GM18498 (cell line): Measurements from ENCODE around the gene GSPT1.
"Not testable (repeated sequence)": the region's sequence is repeated elsewhere in the genome, so short reads cannot be mapped to it uniquely, and the experiment has no call there.

Experiments used
- ATAC-seq: cut with Tn5 transposase; IDR thresholded peaks from one replicate; pipeline ENCODE4 v1.9.1; 2021; ENCODE audit warnings: mild to moderate bottlenecking, moderate library complexity; ENCODE audit not compliant: unreplicated experiment

GSPT1 gene

DNA sequence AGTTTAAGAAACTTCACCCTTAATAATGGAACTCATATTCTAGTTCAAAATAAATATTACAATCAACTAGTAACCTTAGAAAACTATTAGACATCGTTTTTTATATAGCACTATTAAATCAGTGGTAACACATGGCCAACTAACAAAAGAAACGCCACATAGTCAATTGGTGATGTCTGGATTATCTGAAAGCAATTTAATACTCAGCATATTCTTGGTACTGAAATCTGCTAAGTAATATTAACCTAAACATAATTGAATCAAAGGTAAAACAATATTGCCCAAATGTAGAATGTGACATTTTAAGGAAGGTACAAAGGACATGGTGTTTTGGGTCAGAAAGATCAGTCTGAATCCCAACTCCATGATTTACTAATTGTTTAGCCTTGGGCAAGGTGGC lies 53.3 kb downstream of the GSPT1 start:
- no peak for ATAC-seq

DNA sequence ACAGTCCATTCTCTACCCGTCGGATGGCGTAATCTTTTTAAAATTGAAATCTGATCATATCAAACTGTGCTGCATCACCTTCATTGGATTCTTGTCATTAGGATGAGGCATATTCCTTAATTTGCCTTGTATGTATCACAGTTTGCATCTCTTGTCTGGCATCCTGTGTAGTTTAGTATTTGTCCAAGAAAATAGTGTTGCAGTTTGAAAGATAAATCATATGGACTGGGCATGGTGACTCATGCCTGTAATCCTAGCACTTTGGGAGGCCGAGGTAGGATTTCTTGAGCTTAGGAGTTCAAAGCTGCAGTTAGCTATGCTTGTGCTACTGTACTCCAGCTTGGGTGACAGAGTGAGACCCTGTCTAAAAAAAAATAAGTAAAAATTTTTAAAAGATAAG lies 58.6 kb downstream of the GSPT1 start:
- no peak for ATAC-seq

DNA sequence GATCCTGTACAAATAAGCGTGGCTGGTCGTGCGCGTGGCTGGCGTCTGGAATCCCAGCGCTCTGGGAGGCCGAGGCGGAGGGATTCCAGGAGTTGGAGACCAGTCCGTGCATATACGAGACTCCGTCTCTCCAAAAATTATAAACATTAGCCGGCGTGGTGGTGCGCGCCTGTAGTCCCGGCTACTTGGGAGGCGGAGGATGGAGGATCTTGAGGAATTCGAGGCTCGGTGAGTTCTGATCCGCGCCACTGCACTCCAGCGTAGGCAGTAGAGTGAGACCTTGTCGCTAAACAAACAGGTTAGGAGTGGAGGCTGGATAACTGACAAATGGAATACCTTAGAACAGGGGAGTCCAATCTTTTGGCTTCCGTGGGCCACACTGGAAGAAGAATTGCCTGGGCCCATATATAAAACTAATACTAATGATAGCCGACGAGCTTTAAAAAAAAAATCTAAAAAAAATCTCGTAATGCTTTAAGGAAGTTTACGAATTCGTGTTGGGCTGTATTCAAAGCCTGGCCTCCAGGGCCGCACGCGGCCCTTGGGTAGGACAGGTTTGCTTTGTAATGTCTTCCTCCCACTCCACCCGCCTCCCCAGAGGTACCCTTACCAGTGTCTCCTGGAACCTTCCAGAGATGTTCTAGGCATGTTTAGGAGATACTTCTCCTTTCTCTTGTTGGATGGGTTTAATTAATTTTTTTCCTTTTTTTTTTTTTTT lies 63.5 kb downstream of the GSPT1 start:
- no peak for ATAC-seq

DNA sequence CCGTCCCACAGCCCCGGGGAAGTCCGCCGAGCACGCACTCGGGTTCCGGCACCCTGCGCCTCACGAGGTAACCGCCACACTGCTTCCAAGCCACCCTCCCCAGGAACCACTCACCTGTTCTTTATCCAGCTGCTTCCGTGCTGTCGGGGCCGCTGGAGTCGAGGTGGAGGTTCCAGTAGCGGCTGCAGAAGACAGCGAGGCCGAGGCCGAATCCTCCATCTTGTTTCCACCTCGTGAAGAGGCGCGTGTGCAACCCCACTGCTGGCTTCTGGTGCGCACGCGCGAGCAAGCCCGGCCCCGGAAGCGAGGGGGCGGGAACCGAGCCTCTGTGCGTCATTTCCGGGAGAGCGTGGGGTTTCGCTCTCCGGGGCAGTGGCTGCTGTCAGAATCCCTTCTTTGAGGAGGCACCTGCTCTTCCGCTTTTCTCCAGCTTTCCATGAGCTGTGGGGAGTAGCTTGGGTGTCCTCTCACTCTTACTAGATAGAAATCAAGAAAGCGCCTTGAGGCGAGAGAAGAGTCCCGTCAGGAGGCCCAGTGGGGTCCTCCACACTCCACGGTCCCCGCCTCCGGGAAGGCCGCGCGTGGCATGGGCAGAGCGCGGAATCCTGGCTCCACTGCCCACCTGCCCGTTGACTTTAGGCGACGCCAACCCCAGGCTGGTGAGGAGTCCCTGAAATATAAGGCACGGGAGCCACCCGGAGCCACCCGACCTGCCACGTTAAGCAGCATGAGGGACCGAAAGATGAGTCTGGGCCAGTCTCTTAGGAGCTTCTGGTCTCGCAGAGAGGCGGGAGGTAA lies 64.3 kb downstream of the GSPT1 start, which contains the start of gene RSL1D1:
RSL1D1 (minus strand) TSS at position 249 of the 798 bp plus-strand sequence; CDS start at position 219, 30 bp downstream.
- peak; percentile 81 for ATAC-seq

DNA sequence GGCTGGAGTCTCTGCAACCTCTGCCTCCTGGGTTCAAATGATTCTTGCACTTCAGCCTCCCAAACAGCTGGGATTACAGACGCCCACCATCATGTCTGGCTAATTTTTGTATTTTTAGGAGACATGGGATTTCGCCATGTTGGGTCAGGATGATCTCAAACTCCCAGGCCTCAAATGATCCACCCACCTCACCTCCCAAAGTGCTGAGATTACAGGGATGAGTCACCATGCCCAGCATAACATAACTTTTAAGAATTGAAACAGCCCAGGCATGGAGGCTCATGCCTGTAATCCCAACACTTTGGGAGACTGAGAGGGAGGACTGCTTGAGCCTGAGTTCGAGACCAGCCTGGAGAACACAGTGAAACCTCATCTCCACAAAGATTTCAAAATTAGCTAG lies 66.9 kb downstream of the GSPT1 start:
- ATAC-seq: no peak

DNA sequence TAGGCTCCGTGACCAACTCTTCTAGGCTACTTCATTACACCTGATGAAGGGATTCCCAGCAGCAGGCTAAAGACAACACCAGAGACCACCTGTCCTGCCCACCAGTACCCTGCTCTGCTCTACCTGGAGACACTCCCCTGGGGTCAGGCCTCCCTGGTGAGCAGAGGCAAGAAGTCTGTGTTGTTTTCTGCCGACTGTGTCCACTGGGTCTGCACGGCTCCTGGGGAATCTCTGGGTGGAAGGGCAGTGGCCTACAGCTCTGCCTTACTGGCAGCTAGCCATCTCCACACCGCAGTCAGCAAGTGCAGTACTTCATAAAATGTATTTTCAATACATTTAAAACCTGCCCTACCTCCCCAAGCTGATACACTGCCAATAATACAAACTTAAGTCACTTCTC lies 71.3 kb downstream of the GSPT1 start:
- ATAC-seq: no peak

DNA sequence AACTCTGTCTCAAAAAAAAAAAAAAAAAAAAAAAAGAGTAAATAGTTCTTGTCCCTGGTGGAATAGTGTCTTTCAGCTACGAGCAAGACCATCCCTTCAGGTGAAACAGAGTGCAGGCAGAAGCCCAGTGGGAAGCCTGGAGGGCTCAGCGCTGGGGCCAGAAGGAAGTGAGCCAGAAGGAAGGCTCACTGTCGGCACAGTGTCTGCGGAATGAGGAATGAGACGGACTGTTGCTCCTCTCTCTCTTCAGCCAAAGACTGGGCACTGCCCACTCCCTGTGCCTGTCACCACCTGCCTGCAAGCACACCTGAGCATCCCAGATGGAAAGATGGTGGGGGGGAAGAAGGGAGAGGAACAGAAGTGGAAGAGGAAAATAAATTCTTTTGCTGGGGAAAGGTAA lies 71.9 kb downstream of the GSPT1 start:
- no peak for ATAC-seq

DNA sequence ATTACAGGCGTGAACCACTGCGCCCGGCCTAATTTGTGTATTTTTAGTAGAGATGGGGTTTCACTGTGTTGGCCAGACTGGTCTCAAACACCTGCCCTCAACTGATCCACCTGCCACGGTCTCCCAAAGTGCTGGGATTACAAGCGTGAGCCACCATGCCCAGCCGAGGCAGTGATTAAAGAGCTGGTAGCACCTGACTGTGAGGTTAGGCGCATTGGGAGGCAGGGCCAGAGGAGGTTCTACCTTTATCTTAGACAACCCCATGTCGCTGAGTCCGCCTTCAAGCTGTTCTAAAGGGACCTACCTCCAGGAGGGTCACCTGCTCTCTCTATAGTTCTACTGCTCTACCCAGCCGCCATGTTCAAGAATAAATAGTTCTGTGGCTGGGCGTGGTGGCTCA lies 72.5 kb downstream of the GSPT1 start:
- no peak for ATAC-seq

DNA sequence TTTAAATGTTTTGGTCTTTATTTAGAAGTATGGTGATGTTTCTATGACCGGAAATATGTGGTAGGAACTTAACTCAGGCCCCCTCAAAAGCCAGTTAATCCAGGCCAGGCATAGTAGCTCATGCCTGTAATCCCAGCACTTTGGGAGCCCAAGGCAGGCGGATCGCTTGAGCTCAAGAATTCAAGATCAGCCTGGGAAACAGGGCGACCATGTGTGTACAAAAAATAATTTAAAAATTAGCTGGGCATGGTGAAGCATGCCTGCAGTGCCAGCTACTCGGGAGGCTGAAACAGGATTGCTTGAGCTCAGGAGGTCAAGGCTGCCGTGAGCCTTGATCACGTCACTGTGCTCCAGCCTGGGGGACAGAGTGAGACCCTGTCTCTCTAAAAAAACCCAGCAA lies 74.7 kb downstream of the GSPT1 start:
- ATAC-seq: no peak

DNA sequence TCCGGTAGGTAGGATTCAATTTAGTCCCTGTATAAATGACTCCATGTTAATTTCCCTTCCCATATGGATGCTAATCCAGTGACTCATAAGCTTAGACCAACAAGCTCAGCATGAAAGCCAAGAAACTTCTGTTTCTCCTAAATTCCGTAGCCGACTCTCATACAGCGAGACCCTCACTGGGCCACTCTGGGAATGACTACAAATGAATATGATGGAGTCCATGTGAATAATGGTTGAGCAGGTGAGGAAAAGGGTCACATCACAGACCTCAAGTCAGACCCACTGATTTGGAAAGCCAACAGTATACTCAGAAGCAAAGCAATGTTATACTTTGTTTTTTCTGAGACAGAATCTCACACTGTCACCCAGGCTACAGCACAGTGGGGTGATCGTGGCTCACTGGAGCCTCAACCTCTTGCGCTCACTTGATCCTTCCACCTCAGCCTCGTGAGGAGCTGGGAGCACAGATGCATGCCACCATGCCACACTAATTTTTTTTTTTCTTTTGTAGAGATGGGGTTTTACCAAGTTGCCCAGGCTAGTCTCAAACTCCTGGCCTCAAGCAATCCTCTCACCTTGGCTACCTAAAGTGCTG lies 79.0 kb downstream of the GSPT1 start:
- no peak for ATAC-seq

DNA sequence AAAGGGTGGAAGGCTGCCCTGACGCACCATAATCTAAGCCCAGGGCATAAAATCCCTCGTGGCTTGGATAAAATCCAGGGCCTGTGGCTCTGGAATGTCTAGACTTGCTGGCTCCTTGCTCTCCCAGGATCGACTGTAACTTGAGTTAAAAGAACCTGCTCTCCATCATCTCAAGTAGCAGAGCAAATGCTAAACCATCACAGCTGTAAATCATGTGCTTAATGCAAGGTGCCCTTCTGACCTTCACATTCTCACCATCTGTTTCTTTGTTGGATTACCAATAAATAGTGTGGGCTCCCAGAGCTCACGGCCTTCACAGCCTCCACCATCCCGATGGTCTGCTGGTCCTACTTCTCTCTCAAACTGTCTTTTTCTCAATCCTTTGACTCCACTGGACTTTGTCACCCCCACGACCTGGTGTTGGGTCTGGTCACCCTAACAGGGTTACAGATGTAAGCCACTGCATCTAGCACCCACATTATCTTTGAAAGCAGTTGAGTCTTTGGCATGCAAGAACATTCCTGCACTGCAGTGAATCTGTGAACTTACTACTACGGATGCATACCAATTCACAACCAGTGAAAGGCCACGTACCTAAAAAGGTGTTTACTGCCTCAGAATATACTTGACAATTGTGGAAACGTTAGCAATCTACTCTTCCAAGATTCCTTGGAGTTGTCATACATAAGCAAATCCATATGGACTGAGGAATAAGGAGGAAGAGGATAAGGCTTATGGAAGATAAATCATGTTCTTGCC lies 79.7 kb downstream of the GSPT1 start:
- no peak for ATAC-seq

DNA sequence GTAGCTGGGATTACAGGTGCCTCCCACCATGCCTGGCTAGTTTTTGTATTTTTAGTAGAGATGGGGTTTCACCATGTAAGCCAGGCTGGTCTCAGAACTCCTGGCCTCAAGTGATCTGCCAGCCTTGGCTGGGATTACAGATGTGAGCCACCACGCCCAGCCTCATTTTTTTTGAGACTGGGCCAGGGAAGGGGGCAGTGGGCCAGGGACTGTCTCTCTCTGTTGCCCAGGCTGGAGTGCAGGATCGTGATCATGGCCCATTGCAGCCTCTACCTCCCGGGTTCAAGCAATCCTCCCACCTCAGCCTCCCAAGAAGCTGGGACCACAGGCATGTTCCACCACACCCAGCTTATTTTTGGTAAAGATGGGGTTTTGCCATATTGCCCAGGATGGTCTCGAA lies 80.4 kb downstream of the GSPT1 start:
- ATAC-seq: no peak

DNA sequence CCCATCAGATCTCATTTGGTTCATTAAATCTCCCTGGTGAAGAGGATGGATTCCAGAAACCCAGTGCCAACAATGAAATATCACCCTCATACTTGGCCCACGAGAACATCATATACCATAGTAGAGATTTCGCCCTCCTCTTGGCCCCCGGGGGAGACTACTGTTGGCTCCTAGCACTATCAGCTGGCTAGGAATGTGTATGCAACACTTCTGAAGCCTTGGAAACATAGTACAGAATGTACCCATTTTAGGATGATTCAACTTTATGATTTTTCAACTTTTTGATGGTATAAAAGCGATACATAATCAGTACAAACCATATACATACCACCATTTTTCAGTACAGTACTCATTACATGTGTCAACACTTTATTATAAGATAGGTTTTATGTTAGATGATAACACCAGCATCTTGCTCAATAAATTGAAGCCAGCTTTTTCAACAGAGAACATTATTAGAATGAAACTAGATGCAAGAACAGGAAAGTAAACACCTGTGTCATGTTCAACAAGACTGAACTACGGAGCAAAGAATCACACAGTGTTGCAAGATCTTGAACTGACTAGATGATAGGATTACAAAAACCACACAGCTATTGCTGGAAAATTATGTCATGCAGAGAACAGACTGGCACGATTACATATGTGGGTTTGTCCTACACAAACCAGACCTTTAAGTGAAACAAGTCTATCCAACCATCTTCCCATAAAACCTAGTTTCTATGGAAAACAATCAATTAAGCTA lies 81.6 kb downstream of the GSPT1 start:
- ATAC-seq: no peak

DNA sequence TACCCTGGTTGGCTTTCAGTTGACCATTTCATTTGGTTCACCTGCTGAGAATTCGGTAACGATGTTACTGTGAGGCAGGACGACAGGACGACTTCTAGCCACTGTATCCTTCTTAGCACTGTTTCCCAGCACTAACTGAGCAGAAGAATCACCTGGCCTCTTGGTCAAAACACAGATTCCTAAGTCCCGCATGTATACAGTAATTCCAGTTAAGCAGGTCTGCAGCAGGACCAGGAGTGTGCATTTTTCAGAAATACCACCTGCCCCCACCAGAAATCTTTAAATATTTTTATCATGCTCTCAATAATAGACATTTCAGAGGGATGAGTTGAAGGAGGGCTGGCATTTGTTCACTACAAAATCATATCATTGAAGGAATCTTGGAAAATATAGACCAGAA lies 87.1 kb downstream of the GSPT1 start:
- no peak for ATAC-seq

DNA sequence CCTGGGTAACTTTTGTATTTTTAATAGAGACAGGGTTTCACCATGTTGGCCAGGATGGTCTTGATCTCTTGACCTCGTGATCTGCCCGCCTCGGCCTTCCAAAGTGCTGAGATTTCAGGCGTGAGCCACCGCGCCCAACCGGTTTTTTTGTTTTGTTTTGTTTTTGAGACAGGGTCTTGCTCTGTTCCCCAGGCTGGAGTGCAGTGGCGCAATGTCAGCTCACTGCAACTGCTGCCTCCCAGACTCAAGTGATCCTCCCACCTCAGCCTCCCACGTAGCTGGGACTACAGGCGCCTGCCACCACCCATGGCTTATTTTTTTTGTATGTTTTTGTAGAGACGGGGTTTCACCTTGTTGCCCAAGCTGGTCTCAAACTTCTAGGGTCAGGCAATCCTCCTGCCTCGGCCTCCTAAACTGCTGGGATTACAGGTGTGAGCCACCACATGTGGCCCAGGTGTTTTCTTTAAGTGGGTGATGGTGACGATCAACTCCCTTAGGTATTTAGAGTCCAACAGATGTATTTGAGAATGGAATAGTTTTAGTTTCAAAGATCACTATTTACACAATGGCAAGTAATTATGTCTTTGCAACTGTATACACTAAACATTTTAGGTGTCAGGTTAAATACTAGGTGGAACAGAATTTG lies 90.1 kb downstream of the GSPT1 start:
- not testable (repeated sequence) for ATAC-seq

DNA sequence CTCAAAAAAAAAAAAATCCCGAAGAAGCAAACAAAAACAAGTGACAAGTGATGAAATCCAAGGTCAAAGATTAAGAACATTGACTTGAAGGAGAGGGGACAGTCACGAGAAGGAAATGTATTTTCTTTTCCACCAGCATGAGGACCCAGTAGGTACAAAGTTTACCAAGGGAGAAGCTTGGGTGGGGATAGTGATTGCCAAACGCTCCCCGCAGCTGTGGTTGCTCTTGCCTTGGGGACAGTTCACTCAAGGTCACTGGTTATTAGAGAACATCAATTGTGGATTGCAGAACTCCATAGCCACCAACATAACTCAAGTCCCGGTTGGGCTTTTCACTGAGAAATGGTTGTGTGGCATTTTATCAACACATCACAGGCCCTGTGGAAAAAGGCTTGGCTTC lies 91.4 kb downstream of the GSPT1 start:
- no peak for ATAC-seq

DNA sequence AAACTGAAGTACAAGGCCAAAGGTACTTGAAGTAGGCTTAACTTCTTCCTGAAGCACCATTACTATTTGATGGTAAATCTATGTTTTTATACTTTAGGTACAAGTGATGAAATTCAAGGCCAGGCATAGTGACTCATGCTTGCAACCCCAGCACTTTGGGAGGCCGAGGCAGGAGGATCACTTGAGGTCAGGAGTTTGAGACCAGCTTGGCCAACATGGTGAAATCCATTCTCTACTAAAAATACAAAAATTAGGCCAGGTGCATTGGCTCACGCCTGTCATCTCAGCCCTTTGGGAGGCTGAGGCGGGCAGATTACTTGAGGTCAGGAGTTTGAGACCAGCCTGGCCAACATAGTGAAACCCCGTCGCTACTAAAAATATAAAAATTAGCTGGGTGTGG lies 92.1 kb downstream of the GSPT1 start:
- ATAC-seq: not testable (repeated sequence)

DNA sequence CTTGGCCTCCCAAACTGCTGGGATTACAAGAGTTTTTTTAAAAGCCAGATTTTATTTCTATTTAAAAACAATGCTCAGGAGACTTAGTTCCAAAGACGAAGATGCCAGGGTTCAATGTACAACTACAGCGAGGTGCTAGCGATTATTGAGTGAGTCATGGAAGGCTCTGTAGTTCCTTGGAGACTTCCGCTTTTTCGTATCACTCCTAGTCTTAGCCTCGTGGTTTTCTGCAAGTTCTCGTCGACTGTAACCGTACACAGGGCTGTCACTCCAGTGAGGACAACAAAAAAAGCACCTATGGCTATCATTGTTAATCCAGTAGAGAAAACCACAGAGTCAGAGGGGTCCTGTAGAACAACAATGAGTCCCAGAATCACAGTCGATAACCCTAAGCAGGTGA lies 96.0 kb downstream of the GSPT1 start:
- ATAC-seq: no peak

DNA sequence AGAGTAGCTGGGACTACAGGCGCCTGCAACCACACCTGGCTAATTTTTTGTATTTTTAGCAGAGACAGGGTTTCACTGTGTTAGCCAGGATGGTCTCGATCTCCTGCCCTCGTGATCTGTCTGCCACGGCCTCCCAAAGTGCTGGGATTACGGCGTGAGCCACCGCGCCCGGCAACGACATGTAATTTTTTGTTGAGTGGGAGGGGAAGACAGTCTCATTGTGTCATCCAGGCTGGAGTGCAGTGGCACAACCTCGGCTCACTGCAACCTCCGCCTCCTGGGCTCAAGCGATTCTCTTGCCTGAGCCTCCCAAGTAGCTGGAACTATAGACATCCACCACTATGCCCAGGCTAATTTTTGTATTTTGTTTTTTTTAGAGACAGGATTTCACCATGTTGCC lies 96.8 kb downstream of the GSPT1 start:
- ATAC-seq: not testable (repeated sequence)
